Embryonic facial prominence (tissue), 1 donor: Measurements from ENCODE around the gene ANKRD13D.

Source experiments
- DNase-seq: peaks from one replicate; pipeline ENCODE4 v3.0.0-alpha.2; 2016; ENCODE audit errors: extremely low spot score

The ANKRD13D gene

DNA sequence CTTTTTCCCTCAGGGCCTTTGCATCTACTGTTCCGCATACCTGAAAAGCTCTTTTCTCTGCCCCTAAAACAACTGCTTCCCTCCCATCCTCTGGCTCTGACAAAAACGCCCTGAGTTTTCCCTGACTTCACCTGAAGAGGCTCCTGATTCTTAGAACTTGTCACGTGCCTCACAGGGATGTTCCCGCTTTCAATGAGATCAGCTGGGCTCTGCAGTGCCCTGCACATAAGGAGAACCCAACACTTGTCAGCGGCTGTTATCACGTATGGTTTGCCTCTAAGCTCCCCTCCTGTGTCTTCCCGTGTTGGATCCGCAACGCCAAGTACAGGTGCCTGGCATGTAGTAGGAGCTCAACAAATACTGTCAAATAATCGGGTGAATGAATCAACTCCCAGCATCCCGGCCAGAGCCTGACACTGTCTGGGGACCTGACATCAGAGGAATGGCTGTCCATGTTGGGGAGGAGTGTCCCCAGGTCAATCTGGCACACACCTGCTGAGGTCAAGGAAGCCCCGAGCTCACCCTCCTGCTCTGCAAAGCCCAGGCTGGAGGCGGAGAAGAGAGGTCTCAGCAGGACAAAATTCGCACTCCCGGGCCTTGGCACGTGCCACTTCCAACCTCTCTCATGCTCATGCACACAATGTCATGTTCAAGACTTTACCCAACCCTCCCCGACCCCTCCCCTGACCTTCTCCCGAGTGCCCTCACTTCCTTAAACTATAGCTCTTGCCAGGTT lies 27.0 kb upstream of the ANKRD13D start:
- no peak for DNase-seq

DNA sequence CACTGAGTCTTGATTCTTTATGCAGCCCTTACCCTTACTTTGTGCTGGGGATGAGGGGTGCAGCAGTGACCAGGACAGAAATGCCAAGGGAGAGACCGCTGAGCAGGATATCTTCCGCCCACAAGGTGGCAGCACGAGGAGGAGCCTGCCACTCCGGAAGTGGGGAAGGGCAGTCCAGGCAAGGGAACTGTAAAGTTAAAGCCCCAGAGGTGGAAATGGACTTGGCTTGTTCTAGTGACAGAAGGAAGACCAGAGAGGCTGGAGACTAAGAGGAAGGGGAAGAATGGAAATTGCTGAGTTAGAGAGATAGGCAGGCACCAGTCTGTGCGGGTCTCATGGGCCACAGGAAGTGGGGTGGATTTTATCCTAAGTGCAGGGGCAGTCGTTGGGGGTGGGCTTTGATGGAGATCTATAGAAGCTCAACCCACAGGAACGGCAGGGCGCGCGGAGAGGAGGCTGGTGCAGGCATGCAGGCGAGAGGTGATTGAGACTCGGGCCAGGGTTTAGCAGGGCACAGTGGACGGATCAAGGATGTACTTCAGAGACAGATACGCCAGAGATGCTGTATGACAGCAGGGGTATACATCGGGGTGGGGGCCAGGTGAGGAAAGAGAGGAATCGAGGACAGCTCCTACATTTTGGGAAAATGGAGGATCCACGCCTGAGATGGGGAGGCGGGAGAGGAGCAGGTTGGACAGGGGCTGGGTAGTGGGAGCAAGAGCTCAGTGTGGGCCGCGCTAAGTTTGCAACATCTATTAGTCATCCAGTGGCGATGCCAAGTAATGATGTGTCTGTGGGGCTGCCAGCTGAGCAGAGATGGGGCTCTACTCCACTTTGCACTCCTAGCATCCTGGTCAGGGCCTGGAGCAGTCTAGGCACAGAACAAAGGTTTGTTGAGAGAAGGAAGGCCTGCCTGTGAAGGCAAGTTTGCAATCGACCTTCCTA lies 26.1 kb upstream of the ANKRD13D start:
- DNase-seq: no peak

DNA sequence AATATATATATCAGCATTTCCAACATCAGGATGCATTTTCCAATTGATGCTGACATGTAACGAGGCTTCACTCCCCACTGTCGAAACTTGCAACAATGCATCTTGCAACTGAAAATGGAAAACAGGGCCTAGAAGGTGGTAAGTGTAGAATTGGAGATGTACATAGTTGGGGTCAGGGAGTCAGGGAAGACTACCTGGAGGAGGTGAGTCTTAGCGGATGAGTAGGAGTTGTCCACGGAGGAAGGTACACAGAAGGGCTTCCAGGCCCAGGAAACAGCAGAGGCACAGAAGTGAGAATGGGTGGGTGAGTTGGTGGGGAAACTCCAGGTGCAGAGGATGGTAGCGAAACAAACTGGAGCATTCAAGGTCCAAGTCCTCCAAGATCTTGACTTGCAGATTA lies 24.8 kb upstream of the ANKRD13D start:
- DNase-seq: no peak

DNA sequence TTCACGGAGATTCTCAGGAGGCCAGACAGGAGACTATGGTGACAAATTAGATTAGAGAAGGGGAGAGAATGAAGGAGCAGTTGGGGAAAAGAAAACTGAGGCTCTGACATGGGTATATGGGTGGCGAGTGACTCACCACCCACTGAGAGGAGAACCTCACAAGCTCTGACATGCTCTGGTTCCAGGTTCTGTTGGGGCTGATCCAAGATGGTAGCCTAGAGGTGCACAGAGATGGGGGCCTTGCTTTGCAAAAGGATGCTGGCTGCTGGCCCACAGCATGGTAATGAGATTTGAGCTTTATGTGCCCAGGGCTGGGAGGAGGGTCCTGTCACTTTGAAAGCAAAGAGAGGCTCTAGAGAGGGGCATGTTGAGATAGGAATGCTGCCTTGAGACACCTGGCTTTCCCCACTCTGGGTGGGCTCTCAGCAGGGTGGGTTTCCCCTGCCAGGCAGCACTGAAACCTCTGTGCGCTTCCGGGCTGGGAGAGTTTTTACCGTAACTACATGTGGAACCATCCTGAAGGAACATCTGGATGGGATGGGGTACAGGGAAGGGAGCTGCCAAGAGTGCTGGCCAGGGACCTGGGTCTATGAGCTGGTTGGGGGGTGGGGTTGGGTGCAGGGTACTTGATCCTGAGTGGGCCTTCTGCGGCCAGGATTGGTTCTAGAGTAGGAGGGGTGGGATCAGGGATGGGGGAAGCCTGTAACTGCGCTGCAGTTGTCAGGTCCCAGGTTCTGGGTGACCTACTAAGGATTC lies 24.0 kb upstream of the ANKRD13D start:
- DNase-seq: no peak

DNA sequence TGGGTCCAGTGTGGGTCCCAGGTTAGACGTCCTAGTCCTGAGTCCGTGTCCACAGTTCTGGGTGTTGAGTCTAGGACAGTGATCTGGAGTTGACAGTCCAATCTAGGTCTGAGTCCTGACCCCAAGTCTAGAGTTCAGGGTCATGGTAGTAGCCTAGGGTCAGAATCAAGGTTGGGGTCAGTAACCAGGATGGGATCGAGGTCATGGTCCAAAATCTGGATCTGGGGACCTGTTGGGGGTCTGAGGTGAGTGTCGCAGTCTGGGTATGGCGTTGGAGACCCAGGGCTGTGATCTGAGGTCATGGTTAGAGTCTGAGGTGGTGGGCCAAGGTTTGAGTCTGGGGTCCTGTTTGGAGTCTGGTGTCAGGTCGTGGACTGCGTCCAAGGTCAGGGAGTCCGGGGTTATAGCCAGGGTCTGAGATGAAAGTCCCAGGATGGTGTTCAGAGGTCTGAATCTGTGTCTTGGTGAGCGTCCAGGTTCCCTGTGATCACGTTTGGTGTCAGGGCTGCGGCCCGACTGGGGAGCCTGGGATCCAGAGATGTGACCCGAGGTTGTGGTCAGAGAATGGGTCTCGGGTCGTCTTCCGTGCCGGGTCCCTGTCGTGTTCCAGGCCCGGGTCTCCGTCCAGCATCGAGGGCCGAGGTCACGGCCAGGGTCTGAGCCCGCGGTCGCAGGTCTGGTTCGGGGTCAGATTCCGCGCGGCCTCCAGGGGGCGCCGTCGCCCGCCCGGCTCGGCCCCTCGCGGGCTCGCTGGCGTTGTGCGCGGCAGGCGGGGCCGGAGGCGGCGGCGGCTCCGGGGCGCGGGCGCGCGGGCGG lies 23.3 kb upstream of the ANKRD13D start:
- no peak for DNase-seq

DNA sequence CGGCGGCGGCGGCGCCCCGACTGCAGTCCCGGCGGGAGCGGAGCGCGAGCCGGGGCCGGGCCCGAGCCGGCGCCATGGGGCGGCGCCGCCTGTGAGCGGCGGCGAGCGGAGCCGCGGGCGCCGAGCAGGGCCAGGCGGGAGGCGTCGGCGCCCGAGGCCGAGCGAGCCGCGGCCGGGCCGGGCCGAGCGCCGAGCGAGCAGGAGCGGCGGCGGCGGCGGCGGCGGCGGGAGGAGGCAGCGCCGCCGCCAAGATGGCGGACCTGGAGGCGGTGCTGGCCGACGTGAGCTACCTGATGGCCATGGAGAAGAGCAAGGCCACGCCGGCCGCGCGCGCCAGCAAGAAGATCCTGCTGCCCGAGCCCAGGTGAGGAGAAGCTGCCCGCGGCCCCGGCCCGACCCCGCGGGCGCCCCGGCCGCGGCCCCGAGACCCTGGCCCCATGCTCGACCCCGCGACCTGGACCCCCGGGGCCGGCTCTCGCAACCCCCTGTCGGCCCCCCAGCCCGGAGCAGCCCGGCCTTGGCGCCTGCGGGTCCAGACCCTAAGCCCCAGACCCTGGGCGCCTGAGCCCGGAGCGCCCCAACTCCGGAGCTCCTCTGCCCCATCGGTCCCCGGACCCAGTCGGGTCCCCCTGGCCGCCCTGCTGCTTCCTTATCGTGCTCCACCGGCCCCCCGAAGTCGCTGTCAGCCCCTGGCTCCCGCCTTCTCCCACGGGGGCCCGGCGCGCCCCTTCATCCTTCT lies 22.5 kb upstream of the ANKRD13D start, which contains the start of gene GRK2:
Gene GRK2, plus strand, starts transcription at position 25 of the 739 bp plus-strand sequence. Its CDS starts 227 bp downstream, at position 252.
- no peak for DNase-seq

DNA sequence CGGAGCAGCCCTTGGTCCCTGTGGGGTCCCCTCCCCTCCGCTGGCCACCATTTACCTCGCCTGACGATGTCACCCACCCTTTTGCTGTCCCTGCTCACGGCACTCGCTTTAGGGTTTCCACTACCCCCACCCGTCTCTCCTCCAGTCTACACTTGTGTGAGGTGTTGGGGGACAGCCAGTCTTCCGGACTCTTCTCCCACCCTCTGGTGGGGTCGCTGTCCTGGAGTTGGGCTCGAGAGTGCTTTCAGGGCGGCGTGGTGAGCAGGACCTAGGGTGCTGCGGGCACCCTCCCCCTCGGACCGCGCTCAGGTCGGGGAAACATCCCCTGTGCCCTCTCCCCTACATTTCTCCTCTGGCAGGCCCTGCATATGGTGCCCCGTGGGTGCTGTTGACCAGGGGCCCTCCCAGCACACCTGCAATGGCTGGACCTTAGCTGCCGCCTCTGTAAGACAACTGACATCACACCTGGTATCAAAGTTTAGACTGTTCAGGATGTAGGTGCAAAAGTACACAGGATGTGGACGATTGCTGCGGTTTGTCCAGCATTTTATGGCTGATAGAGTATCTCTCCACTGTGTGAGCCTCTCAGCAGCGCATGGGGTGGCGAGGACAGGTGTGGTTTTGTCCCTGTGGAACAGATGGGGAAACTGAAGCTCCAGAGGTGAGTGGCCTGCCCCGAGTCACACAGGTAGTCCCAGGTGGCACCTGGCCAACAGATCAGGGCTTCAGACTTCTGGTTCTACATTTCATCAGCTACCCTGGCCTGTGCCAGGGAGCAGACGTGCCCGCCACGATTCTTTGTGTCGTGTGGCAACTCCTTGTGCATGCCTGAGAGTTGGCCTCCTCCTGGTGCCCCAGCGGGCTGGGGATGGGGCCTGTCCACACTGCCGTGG lies 21.7 kb upstream of the ANKRD13D start:
- no peak for DNase-seq

DNA sequence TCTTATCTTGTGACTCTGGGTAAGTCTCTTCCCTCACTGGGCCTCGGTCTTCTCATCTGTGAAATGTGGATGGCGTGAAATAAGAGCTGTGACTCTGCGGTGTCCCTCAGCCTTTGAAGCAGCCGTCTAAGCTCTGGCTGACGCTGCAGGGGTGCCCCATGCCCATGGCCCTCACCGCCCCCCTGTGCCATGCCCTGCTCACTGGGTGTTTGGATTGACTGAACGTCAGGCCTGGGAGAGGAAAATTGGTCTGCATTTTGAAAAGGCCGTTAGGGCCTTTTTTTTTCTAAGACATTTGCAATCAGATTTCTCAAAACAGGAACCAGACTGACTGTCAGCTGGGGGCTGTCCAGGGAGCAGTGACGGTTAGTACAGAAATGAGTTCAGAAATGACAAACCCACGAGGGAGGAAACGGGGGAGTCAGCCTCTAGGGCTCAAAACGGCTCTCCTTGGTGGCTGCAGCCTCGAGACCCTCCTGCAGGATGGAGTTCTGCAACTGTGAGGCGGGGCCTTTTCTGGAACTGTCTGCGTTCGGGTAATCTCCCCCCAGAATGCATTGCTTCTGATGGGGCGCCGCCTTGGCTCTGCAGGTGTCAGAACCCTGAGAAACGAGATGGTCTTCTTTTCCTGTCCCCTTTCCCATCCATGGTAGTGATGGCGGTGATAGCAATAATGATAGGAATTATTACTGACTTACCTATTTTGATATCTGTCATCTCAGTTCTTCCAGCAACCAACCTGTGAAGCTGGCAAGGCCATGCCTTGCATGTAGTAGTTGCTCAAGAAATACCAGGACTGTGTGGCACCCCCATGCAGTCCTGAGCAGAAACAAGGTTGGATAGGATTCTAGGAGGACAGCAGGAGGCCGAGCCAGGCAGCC lies 20.8 kb upstream of the ANKRD13D start:
- DNase-seq: no peak

DNA sequence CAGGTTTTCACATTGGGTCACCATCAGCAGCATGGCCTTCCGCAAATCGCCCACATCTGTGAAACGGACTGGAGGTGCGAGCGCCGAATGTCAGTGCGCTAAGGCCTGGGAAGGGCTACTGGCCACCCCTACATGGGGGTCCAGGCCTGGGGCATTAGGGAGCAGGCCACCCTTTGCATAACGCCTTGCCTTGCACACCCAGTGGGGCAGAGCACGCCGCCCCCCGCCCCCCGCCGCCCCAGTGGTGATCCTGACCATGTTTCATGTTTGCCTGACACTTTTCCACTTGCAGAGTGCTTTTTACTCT lies 20.2 kb upstream of the ANKRD13D start:
- DNase-seq: no peak

GRCh38 chr11:67269401-67270255 lies 19.5 kb upstream of the ANKRD13D start:
- no peak for DNase-seq

DNA sequence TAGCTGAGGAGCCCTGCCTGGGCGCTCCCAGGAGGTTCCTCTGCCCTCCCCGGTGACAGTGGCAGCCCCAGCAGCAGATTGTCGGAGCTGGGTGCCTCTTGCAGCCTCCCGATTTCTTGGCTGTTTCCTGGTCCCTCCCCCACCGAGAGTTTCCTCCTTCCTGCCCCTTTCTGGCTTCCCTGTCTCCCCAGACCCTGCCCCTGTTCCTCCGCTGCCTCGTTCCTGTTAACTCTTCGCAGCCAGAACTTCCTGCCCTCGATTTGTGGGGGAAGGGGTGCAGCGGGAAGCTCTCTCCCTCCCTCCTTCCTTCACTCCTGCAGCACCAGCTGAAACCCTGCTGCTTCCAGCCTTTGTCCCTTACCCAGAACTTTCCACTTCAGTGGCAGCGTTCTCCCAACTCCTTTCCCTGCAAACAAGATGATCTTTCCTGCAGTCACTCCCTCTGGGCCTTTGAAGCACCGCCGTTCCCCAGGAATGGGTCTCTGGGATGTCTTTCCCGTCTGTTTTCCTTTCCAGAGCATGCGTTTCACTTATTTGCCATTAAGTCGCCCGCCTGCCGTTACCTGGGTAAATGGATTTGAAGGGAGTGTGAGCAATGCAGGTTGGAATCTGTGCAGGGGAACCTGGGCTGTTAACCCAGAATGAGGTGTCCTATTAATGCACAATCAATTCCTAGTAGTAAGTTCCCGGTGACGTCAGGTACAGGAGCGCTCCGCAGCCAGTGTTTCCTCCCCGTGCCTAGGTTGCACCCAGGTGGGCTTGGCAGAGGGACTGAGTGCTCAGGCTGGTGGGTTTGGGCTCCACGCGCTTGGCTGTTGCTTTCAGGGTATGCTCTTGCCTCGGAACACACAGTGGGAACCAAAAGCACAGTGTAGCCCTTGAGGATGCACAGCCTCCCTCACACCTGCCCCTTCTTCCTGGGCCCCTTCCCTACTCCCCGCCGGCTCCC lies 18.6 kb upstream of the ANKRD13D start:
- DNase-seq: no peak

GRCh38 chr11:67271205-67271540 lies 17.9 kb upstream of the ANKRD13D start:
- no peak for DNase-seq

- no peak for DNase-seq
Measured at GRCh38 chr11:67271541-67272284, 17.4 kb upstream of the ANKRD13D start.

GRCh38 chr11:67272327-67273259 lies 16.5 kb upstream of the ANKRD13D start:
- no peak for DNase-seq
